ENCODE measurements around the gene LKAAEAR1. TPM values are rescaled to one million over a fixed set of nuclear protein-coding genes. Genes with fewer than 3 reads are reported as not detected.

The LKAAEAR1 gene
- total and polyA plus RNA-seq, 2 of the 13 experiments (the other 11 are each of a cell fraction or from before 2014, with no cell fraction given): not detected

- no peak for TF ChIP-seq PBX2 (CRISPR knock-in tag; IDR thresholded peaks at IDR 0.05)
- TF ChIP-seq U2AF1 (optimal IDR thresholded peaks at IDR 0.05; ENCODE audit: low read depth, low read length): no peak
- peak; percentile 40 for TF ChIP-seq RBM22 (optimal IDR thresholded peaks at IDR 0.05; ENCODE audit: low read length)
- TF ChIP-seq ZFP1 (CRISPR knock-in tag; IDR thresholded peaks at IDR 0.05): no peak
- no peak for TF ChIP-seq RNF219 (CRISPR knock-in tag; IDR thresholded peaks at IDR 0.05)
- TF ChIP-seq KLF16 (CRISPR knock-in tag; IDR thresholded peaks at IDR 0.05): no peak
- no peak for TF ChIP-seq TBL1XR1 (IDR thresholded peaks at IDR 0.05; ENCODE audit: borderline replicate concordance, low read length, partially characterized antibody)
- peak; percentile 77; the same call in 1 of the 2 replicates for TF ChIP-seq IRF1 (CRISPR knock-in tag; IDR thresholded peaks at IDR 0.05; ENCODE audit: low read depth)
- TF ChIP-seq TBX2 (CRISPR knock-in tag; IDR thresholded peaks at IDR 0.05; ENCODE audit: borderline replicate concordance): peak; percentile 78
- TF ChIP-seq ZNF713 (CRISPR knock-in tag; IDR thresholded peaks at IDR 0.05): no peak
- TF ChIP-seq PAXIP1 (CRISPR knock-in tag; conservative IDR thresholded peaks at IDR 0.05): peak; percentile 79
- 0 out of 2 replicates have a peak, but pooled peaks have one; percentile 56 for TF ChIP-seq MATR3 (CRISPR knock-in tag; IDR thresholded peaks at IDR 0.05)
- TF ChIP-seq RFX1 (IDR thresholded peaks at IDR 0.05): no peak
- TF ChIP-seq ZNF572 (CRISPR knock-in tag; IDR thresholded peaks at IDR 0.05): peak; percentile 71; the same call in 1 of the 2 replicates
- TF ChIP-seq ZIK1 (CRISPR knock-in tag; IDR thresholded peaks at IDR 0.05; ENCODE audit: borderline replicate concordance, low read depth): no peak; the same call in 1 of the 2 replicates
- peak; percentile 89 for TF ChIP-seq AGO2 (optimal IDR thresholded peaks at IDR 0.05; ENCODE audit: low read depth, low read length)
- TF ChIP-seq PHF21A (CRISPR knock-in tag; IDR thresholded peaks at IDR 0.05): peak; percentile 51
- TF ChIP-seq RFXANK (CRISPR knock-in tag; IDR thresholded peaks at IDR 0.05): no peak
- TF ChIP-seq ZNF496 (CRISPR knock-in tag; IDR thresholded peaks at IDR 0.05; ENCODE audit: insufficient replicate concordance): no peak
These were observed 18.9 kb downstream of the LKAAEAR1 start (continued) for GRCh38 chr20:64065062-64065973.

All from HepG2 (cell line).